Skeletal muscle satellite cell (primary cell): ENCODE data around the gene CDSN. TPM values are rescaled to one million over a fixed set of nuclear protein-coding genes. Genes with fewer than 3 reads are reported as not detected.
"Not testable (repeated sequence)": the region's sequence is repeated elsewhere in the genome, so short reads cannot be mapped to it uniquely, and the experiment has no call there.

Source experiments
- H3K27me3 ChIP-seq: 2 replicates; pipeline ENCODE4 v1.7.0; 2013; ENCODE audit warnings: low read length; ENCODE audit not compliant: control insufficient read depth, insufficient read depth
- H3K36me3 ChIP-seq: 2 replicates; pipeline ENCODE4 v1.7.0; 2013; ENCODE audit warnings: mild to moderate bottlenecking, control low read depth, low read length; ENCODE audit not compliant: insufficient read depth
- H3K4me1 ChIP-seq: 2 replicates; pipeline ENCODE4 v1.7.0; 2013; ENCODE audit warnings: low read length; ENCODE audit not compliant: control insufficient read depth, insufficient read depth
- H3K4me2 ChIP-seq: 2 replicates; pipeline ENCODE4 v1.7.0; 2013; ENCODE audit warnings: mild to moderate bottlenecking, low read length
- H3K4me3 ChIP-seq: 2 replicates; pipeline ENCODE4 v1.7.0; 2013; ENCODE audit warnings: low read length
- H3K9ac ChIP-seq: 2 replicates; pipeline ENCODE4 v1.7.0; 2013; ENCODE audit warnings: mild to moderate bottlenecking, low read depth, low read length, moderate library complexity
- H3K9me3 ChIP-seq: replicated peaks from 2 replicates; pipeline ENCODE4 v1.7.0; 2013; ENCODE audit warnings: mild to moderate bottlenecking, control low read depth, low read length
- small RNA-seq: library from RNA; depleted of rRNA; stranded (forward); fragments of <200 nt; gene quantifications from one replicate; pipeline ENCODE3, GENCODE V24; 2012

Gene CDSN

DNA sequence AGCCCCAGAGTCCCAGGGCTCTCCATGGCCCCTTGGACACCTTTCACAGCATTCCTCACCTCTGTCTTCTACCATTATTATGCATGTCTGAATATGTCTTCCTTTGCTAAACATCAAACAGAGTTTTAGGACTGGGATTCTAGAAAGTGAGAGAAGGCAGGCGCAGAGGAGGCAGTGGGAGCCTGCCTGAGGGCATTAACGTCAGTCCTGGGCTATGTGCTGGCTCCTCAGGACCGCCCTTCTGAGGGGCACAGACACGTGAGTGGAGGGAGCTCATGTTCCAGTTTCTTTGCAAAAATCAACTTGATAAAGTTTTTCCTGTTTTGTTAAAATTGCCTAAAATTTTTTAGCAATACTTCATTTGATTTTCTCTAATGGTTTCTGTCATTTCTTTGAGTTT is 45.8 kb downstream of the CDSN start:
- Histone ChIP-seq H3K9me3 (no peaks in the 10 kb centered on the region), H3K36me3 (no peaks in the 10 kb centered on the region), H3K4me3 (no peak overlapping the region), H3K4me1 (peaks cover 33% of the 10 kb centered on the region), H3K9ac (no peak overlapping the region), H3K4me2 (no peak overlapping the region), H3K27me3 (no peaks in the 10 kb centered on the region)

DNA sequence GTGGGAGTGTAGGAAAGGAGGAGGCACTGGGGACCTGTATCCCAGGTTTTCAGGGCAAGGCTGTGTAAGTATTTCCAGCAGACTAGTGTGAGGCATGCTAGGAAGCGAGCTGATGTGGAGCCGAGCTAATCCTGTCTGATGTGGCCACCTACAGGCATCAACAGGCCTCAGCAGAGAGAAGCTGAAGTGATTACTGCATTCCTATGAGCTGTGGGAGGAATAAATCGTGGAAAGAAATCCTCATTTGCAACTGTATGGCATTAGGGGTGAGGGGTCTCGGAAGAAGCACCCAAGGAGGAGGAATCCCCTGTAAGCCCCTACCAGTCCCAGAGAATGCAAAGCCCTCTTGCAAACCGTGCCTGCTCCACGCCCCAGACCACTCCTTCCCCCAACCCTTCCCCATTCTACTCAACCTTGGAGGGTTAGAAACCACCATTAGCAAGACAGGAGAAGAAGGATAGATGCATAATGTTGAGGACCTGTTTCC is 49.5 kb downstream of the CDSN start:
- no peaks in the 10 kb centered on the region for H3K27me3 ChIP-seq
- H3K9me3 ChIP-seq = no peaks in the 10 kb centered on the region
- peaks cover 21% of the 10 kb centered on the region for H3K4me1 ChIP-seq
- H3K4me2 ChIP-seq = no peak overlapping the region
- H3K4me3 ChIP-seq = no peak overlapping the region
- H3K9ac ChIP-seq = no peak overlapping the region
- H3K36me3 ChIP-seq = no peaks in the 10 kb centered on the region

DNA sequence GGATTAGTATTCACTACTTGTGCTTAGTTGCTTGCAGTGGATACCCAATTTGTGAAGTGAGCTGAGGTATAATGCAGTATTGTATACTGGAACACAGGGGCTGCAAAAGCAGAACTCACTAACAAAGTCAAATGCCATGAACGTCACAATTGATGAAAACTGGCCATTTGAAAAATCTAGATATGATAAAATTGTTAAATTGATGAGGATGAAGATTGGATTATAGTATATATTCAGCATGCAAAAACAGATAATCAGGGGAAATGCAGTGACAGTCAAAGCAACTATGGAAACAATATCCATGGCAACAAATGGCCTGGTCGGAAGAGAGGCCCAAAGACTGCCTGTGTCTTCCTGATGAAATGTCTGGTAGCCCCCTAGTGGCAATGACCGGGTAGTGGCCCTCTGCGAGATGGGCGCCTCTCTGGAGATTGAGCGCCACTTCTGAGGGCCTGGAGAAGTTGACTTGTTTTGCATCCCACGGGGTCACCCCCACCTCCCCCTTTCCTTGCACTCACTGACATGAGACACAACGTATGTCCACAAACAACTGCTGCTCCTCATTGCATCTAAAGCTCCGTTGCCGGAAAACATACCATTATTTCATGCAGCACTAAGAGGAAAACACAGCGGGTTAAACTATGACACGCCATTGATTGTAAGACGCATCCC is 51.4 kb downstream of the CDSN start:
- no peak overlapping the region for H3K4me2 ChIP-seq
- H3K36me3 ChIP-seq = no peaks in the 10 kb centered on the region
- H3K4me3 ChIP-seq = no peak overlapping the region
- H3K27me3 ChIP-seq = peaks cover 3% of the 10 kb centered on the region
- peaks cover 15% of the 10 kb centered on the region for H3K4me1 ChIP-seq
- H3K9me3 ChIP-seq = no peaks in the 10 kb centered on the region
- no peak overlapping the region for H3K9ac ChIP-seq

DNA sequence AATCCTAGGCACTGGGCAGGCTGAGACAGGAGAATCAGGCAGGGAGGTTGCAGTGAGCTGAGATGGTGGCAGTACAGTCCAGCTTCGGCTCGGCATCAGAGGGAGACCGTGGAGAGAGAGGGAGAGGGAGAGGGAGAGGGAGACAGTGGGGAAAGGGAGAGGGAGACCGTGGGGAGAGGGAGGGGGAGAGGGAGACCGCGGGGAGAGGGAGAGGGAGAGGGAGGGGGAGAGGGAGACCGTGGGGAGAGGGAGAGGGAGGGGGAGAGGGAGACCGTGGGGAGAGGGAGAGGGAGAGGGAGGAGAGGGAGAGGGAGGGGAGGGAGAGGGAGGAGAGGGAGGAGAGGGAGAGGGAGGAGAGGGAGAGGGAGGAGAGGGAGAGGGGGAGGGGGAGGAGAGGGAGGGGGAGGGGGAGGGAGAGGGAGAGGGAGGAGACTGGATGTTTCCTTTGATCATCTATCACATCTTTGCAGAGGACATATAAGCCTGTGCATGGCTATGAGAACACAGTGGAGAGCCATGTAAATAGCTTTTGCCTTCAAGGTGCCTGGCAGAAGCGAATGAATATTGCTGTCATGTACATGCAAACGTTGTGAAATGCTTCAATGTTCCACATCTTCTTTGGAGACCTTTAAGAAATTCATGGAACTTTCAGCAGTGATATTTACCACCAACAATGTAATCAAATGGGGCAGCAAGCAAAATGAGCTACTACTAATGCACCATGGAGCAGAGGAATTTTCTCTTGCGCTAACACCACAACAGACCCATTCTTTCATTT is 52.2 kb downstream of the CDSN start:
- not testable (repeated sequence) for H3K4me2 ChIP-seq, H3K9ac ChIP-seq, H3K36me3 ChIP-seq, H3K4me3 ChIP-seq, H3K4me1 ChIP-seq, H3K9me3 ChIP-seq, H3K27me3 ChIP-seq

DNA sequence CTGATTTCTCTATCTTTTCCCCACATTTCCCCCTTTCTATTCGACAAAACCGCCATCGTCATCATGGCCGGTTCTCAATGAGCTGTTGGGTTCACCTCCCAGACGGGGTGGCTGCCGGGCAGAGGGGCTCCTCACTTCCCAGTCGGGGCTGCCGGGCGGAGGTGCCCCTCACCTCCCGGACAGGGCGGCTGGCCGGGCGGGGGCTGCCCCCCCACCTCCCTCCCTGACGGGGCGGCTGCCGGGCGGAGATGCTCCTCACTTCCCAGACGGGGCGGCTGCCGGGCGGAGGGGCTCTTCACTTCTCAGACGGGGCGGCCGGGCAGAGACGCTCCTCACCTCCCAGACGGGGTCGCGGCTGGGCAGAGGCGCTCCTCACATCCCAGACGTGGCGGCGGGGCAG is 53.2 kb downstream of the CDSN start:
- H3K4me2 ChIP-seq, H3K4me3 ChIP-seq, H3K9ac ChIP-seq, H3K9me3 ChIP-seq, H3K36me3 ChIP-seq, H3K4me1 ChIP-seq: not testable (repeated sequence)
- peaks cover 14% of the 10 kb centered on the region for H3K27me3 ChIP-seq

DNA sequence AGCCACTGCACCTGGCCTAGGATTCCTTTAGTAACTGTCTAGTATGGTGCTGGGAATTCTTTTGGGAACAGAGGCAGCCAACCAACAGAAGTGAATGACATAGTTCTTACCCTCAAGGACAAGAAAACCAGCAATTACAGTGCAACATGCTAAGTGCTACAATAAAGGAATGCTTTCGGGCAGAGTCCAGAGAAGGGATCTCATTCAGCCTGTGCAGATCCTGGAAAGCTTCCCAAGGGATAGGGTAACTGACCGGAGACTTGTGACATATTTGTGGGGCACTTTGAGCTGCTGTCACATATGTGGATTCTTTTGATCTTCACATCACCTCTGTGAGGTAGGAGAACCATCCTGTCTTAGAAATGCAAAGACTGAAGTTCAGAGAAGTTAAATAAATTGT is 54.7 kb downstream of the CDSN start:
- no peak overlapping the region for H3K9ac ChIP-seq
- no peaks in the 10 kb centered on the region for H3K9me3 ChIP-seq
- peaks cover 21% of the 10 kb centered on the region for H3K27me3 ChIP-seq
- no peaks in the 10 kb centered on the region for H3K36me3 ChIP-seq
- H3K4me1 ChIP-seq = no peaks in the 10 kb centered on the region
- H3K4me3 ChIP-seq = no peak overlapping the region
- no peak overlapping the region for H3K4me2 ChIP-seq

Small RNA genes lying within 50 kb of the gene (small RNA-seq; reads per million reads assigned to genes)
- gene POLR2LP1 (not detected), gene RNU6-1133P (not detected)
